Measurements from ENCODE around the gene SCAMP5.

The SCAMP5 gene, protein sequence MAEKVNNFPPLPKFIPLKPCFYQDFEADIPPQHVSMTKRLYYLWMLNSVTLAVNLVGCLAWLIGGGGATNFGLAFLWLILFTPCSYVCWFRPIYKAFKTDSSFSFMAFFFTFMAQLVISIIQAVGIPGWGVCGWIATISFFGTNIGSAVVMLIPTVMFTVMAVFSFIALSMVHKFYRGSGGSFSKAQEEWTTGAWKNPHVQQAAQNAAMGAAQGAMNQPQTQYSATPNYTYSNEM

DNA sequence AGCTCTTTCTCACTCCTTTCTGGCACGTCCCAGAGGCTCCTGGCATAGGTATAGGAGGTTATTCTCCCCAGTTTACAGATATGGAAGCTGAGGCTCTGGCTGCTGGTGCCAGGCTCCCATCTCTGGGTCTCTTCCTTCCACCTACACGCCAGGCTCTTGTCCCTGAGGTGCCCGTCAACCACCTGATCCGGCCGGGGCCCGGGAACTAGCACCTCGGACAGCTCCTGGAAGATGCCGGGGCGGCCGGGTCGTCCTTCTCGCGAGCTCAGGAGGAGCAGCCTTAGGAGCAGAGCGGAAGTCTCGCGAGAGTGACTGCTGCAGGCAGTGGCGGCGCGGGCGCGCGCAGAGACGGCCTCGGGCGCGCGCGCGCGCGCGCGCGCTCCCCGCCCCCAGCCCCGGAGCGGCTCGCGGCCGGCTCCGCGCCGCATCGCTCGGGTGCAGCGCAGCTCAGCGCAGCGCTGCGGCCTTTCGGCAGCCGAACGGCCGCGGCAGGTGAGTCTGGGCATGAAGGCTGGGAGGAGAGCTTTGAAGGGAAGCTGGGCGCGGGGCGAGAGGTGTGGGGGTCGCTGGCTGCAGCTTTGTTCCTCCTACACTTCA, at the start of gene SCAMP5:
Gene SCAMP5 (plus strand): TSS at position 382 of the 597 bp plus-strand sequence. CDS start 16,277 bp downstream, outside the sequence.
- DNase-seq (ENCODE audit: low read depth, low spot score): peak; percentile 72

DNA sequence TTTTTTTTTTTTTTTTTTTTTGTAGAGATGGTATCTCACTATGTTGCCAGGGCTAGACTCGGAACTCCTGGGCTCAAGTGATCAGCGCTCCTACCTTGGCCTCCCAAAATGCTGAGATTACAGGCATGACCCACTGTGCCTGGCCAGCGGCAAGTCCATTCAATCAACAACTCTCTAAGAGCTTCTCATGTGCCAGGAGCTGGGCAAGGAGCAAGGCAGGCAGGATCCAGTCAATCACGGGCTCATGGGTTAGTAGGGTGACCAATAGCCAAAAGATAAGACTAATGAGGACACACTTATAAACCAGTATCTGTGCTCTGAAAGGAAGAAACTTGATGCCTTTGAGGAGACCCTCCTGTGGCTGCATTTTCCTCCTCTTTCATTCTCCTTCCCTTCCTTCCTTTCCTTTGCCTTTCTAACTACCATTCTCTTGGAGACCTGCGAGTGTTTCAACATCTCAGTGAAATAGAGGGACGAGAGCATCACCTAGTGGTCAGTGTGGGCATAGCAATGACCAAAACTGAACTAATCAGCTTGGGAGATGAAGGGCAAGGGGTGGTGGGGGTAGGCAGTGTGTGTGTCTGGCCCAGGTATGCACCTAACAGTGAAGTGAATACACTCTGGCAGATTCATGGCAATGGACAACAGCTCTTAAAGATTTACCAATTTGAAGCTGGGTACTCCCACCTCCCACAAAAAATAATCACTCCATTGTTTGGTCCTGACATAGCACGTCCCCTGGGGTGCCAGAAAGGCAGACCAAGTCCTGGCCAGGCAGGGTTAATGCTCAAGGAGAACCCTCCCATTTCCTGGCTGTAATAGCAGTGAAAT, 45.1 kb upstream of the SCAMP5 start:
- DNase-seq (ENCODE audit: low read depth, low spot score): peak; percentile 66

- DNase-seq (ENCODE audit: low read depth, low spot score): no peak
These were observed 44.4 kb upstream of the SCAMP5 start for GRCh38 chr15:74951006-74951405.

GRCh38 chr15:74954515-74954914, 40.8 kb upstream of the SCAMP5 start:
- no peak for DNase-seq (ENCODE audit: low read depth, low spot score)

DNA sequence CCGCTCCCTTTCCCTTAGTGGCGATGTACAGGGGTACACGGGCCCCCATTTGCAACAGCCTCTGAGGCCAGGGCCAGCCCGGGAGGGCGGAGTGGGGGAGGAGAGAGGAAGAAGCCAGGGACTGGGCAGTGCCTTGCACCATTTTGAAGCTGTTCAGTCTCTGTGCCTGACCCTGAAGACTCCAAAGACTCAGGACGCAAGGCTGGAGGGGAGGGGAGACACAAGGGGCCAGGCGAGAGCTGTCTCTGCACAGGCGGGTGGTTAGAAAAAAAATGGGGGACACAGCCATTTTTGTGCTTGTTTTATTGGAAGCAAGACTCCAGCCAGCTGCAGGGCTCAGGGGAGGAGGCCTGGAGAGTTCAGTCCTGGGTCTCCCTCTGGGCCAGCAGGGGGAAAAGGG, 40.3 kb upstream of the SCAMP5 start:
- DNase-seq (ENCODE audit: low read depth, low spot score): no peak

DNA sequence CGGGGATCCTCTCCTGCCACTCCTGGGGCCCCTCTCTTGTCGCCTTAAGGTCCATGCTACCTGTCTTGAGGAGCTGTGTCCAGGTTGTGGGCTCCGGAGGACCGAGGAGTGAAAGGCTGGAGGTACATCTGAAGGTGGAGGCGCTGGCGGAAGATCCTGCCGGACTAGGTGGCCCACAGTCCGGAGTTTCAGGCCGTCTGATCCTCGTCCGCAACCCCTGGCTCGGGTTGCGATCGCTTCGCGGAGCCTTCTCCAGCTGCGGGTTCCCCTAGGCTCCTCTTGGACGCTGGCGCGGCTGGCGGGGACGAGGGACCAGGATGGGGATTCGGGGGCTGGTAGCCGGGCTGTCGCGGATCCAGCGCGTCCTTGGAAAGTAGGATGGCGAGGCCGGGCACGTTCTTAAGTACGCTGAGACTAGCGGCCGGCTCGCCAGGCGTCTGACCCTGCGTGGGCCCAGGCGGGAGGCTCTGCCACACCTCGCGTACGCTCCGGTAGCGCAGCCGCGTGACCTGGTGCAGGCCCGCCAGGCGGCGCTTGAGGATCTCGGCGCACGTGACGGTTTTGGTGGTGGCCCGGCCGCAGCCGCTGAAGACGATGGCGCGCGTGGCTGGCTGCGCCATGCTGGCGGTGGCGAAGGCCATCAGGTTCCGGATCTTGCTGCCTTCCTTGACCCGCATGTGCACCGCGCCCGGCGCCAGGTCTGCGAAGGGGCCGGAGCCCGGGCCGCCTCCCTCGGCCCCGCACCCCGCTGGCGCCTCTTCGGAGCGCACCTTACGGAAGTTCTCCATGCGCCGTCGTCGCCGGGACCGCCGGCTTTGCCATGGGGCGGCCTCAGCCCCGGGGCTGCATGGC, 39.3 kb upstream of the SCAMP5 start:
- DNase-seq (ENCODE audit: low read depth, low spot score): no peak

DNA sequence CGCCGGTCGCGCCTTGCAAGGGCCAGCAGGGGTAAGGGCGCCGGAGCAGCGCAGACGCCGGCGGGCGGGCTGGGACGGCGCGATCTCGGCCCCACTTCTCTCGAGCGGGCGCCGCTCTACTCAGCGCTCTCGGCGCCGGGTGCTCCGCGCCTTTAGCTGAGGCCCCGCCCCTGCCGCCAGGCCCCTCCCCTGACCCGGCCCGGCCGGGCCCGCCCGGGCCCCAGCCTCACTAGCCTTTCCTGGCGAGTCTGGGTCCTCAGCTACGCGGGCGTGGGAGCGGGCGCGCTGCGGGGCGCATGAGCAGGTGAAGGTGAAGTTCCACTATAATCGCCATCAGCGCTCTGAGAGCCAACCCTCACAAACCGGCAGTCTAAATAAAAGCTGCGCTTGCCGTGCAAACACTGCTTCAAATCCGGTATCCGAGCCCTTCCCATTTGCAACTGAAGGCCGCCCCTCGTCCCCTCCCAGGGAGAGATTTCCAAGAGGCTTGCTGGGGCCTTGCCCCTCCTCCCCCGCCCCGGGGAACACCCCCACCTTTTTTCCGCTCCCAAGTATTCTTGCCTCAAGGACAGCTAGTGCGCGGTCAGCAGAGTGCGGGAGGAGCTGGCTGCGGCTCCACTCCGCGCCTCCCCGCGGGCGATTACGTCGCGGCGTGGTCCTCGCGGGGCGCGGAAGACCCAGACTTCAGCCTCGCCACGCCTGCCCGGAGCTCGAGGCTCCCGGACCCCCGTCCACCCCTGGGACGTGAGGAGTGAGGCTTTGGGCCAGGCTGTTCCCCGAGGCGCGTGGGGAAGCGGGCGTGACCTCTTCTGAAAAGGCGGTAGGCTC, 38.5 kb upstream of the SCAMP5 start, which contains the start of gene RPP25:
Gene RPP25 (minus strand): TSS at position 125 of the 828 bp plus-strand sequence. CDS start 189 bp downstream, outside the sequence.
- DNase-seq (ENCODE audit: low read depth, low spot score): no peak

DNA sequence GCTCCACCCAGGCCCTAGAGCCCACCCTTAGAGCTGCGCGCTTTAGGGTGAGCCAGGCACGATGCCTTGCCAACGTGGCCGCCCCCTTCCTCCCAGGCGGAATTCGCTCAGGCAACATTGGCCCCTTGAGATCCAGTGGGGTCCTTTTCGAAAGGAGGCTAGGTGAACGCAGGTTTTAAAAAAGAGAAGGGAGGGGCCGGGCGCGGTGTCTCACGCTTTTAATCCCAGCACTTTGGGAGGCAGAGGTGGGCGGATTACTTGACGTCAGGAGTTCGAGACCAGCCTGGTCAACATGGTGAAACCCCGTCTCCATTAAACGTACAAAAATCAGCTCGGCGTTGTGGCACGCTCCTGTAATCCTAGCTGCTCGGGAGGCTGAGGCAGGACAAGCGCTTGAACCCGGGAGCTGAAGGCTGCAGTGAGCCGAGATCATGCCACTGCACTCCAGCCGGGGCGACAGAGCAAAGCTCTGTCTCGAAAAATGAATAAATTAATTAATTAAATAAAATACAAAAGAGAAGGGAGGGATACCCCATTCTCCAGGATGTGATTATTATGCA, 37.8 kb upstream of the SCAMP5 start:
- DNase-seq (ENCODE audit: low read depth, low spot score): no peak

- DNase-seq (ENCODE audit: low read depth, low spot score): no peak
These were observed 36.9 kb upstream of the SCAMP5 start for GRCh38 chr15:74958320-74958907.

DNA sequence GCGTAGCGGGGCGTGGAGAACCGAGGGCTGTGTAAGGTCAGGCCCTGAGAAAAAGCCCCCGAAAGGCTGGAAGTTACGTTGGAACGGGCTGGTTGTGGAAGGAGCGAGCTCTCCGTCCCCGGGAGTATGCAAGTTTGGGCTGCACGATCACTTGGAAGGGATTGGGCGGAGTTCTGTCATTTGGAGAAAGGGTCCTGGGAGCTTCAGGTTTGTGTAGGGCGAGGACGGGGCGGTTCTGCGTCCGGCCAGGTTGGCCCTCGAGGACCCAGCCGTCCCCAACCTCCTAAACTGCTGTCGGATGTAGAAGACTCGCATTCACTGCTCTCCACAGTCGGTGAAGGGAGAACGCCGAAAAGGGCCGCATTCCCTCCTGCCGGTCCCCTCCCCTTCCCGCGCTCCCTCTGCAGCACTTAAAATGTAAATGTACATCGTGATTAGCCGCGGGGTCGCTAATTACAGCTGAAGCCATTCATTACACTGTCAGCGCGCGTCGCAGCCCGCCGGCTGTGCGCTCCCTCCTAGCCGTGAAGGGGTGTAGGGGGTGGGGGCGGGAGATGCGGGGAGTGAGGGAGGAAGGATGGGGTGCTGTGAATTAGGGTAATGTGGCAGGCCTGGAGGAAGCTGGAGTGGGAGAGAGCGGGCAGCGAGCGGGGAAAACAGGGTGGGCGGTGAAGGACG, 36.3 kb upstream of the SCAMP5 start:
- DNase-seq (ENCODE audit: low read depth, low spot score): no peak

- no peak for DNase-seq (ENCODE audit: low read depth, low spot score)
These were observed 35.8 kb upstream of the SCAMP5 start for GRCh38 chr15:74959586-74959939.

- no peak for DNase-seq (ENCODE audit: low read depth, low spot score)
These were observed 35.1 kb upstream of the SCAMP5 start for GRCh38 chr15:74960286-74960685.

GRCh38 chr15:74960995-74961588, 34.3 kb upstream of the SCAMP5 start:
- DNase-seq (ENCODE audit: low read depth, low spot score): no peak

DNA sequence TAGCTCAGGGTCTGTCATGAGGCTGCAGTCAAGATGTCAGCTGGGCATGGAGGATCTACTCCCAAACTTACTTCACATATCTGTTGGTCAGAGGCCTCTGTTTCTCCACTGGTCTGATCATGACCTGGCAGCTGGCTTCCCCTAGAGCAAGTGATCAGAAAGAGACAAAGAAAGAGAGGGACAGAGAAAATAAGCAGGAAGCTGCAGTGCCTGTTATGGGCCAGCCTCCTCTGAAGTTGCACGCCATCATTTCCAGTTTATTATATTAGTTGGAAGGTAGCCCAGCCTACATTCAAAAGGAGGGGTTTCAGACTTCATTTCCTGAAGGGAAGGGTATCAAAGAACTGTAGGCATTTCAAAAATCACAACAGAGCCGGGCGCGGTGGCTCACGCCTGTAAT, 33.7 kb upstream of the SCAMP5 start:
- DNase-seq (ENCODE audit: low read depth, low spot score): no peak

- DNase-seq (ENCODE audit: low read depth, low spot score): no peak
These were observed 33.1 kb upstream of the SCAMP5 start for GRCh38 chr15:74962219-74962618.

- no peak for DNase-seq (ENCODE audit: low read depth, low spot score)
These were observed 32.7 kb upstream of the SCAMP5 start for GRCh38 chr15:74962671-74963070.

DNA sequence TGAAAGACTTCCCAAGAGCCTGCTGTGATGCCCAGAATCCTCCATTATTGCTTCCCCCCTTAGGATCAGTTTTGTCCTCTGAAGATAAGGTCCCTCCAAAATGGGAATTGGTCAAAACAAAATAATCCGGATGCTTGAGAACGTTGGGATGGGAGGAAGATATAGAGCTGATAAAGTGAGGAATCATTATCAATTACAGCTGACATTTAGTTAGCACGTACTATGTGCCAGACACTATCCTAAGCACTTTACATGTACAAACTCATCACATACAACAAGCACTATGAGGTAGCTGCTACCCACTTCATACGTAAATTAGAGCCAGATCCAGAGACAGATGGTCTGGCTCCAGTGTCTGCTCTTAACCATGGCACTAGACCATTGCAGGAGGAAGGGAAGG, 32.1 kb upstream of the SCAMP5 start:
- DNase-seq (ENCODE audit: low read depth, low spot score): no peak

- DNase-seq (ENCODE audit: low read depth, low spot score): no peak
These were observed 30.6 kb upstream of the SCAMP5 start for GRCh38 chr15:74964794-74965193.

DNA sequence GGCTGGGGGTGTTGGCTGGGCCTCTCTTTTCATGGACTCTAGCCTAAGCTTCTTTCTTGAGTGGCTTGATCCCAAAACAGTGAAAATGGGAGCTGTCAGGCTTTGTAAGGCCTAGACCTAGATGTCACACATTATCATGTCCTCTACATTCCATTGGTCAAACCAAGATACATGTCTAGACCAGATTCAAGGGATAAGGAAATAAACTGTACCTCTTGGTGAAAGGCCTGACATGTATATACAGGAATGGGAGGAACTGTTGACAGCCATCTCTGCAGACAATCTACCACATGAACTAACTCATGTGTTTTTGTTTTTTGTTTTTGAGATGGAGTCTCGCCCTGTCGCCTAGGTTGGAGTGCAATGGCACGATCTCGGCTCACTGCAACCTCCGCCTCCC, 27.7 kb upstream of the SCAMP5 start:
- no peak for DNase-seq (ENCODE audit: low read depth, low spot score)

Measured in activated CD4-positive, CD25-positive, alpha-beta regulatory T cell treated with anti-CD3 and anti-CD28 coated beads, Interleukin-2, amount 50 U/mL, for 16 hours (primary cell).